Uterus (tissue), 4 donors: ENCODE results near the gene RNF144A. TPM values are rescaled to one million over a fixed set of nuclear protein-coding genes. Genes with fewer than 3 reads are reported as not detected.

Experiments
- DNase-seq, 2 donors: peaks; one replicate each; pipeline ENCODE4 v3.0.0-alpha.2; 2019 to 2020
- H3K27ac ChIP-seq, 2 donors: fragments of 200-600 bp; sonication (generic); 1 replicate in 1 of 2; 2 replicates in 1 of 2; pipeline ENCODE4 v1.5.1; 2016 to 2018
- H3K27me3 ChIP-seq, 2 donors: fragments of 200-600 bp; sonication (generic); one replicate each; pipeline ENCODE4 v1.5.1; 2018 to 2019; ENCODE audit warnings: control low read depth in 1 of 2
- H3K36me3 ChIP-seq, 2 donors: fragments of 200-600 bp; sonication (generic); one replicate each; pipeline ENCODE4 v1.5.1; 2019; ENCODE audit warnings: control low read depth in 1 of 2
- H3K4me1 ChIP-seq, 2 donors: fragments of 200-600 bp; sonication (generic); one replicate each; pipeline ENCODE4 v1.5.1; 2018 to 2019; ENCODE audit warnings: control low read depth in 1 of 2
- H3K4me3 ChIP-seq, 2 donors: fragments of 200-600 bp; sonication (generic); 1 replicate in 1 of 2; 2 replicates in 1 of 2; pipeline ENCODE4 v1.5.1; 2018 to 2019; ENCODE audit warnings: mild to moderate bottlenecking in 1 of 2
- H3K9me3 ChIP-seq, 2 donors: fragments of 200-600 bp; sonication (generic); one replicate each; pipeline ENCODE4 v1.5.1; 2019; ENCODE audit warnings: control low read depth in 1 of 2
- CTCF ChIP-seq, 4 experiments: fragments of 200-600 bp in 2 of 4; fragments of 450-650 bp in 2 of 4; sonication (generic) in 2 of 4; IDR thresholded peaks; one replicate each; pipeline ENCODE4 v1.5.1; 2016 to 2019; ENCODE audit warnings: antibody characterized with exemption in 4 of 4, mild to moderate bottlenecking in 2 of 4, moderate library complexity in 1 of 4
- POLR2A ChIP-seq, 2 donors: fragments of 450-650 bp; IDR thresholded peaks; one replicate each; pipeline ENCODE4 v1.6.1; 2016; ENCODE audit warnings: antibody characterized with exemption in 2 of 2, mild to moderate bottlenecking in 1 of 2, moderate library complexity in 1 of 2
- intact Hi-C: fragments of 100-400 bp; cut with DNase I; formaldehyde crosslinking; loops from one replicate; pipeline ENCODE4 v1.15.1; 2023; ENCODE audit warnings: low total_unique reads
- total RNA-seq, 4 donors: library from RNA; depleted of rRNA in 3 of 4; stranded (reverse); fragments of >200 nt in 3 of 4; gene quantifications; one replicate each; pipeline versions ENCODE4 v1.1.0 to v1.2.4, GENCODE V29; 2014 to 2023
- donor health status: DM: yes; HTN: yes; CAD: no.

RNF144A gene
- total RNA-seq, 4 donors from 2014 or later, result 22.5 to 103 (median 63.0) TPM

- Histone ChIP-seq H3K27me3 (no peaks in the 10 kb centered on the region), H3K27ac (no peak overlapping the region), H3K36me3 (no peaks in the 10 kb centered on the region), H3K4me1 (no peaks in the 10 kb centered on the region), H3K4me3 (no peak overlapping the region), H3K9me3 (no peaks in the 10 kb centered on the region)
- TF ChIP-seq CTCF (IDR thresholded peaks at IDR 0.05), result no peak
- no peak for TF ChIP-seq POLR2A (IDR thresholded peaks at IDR 0.05)
- no peak for DNase-seq
- intact Hi-C loops, result no loop called here
Measured at GRCh38 chr2:6966446-6966940, 49.3 kb downstream of the RNF144A start.

- H3K4me1 ChIP-seq, result no peaks in the 10 kb centered on the region
- H3K27ac ChIP-seq, result no peak overlapping the region
- H3K36me3 ChIP-seq, result no peaks in the 10 kb centered on the region
- intact Hi-C loops, result no loop called here
- no peaks in the 10 kb centered on the region for H3K9me3 ChIP-seq
- DNase-seq, result no peak
- no peak overlapping the region for H3K4me3 ChIP-seq
- H3K27me3 ChIP-seq, result no peaks in the 10 kb centered on the region
- TF ChIP-seq POLR2A (IDR thresholded peaks at IDR 0.05) (no peak), CTCF (IDR thresholded peaks at IDR 0.05) (no peak)
Measured at GRCh38 chr2:6967301-6967700, 50.1 kb downstream of the RNF144A start.

- Histone ChIP-seq H3K9me3 (no peaks in the 10 kb centered on the region), H3K27me3 (no peaks in the 10 kb centered on the region), H3K36me3 (no peaks in the 10 kb centered on the region), H3K27ac (no peak overlapping the region), H3K4me1 (no peaks in the 10 kb centered on the region), H3K4me3 (no peak overlapping the region)
- no peak for TF ChIP-seq POLR2A (IDR thresholded peaks at IDR 0.05)
- no peak for TF ChIP-seq CTCF (IDR thresholded peaks at IDR 0.05)
- no peak for DNase-seq
- intact Hi-C loops, result no loop called here
Measured at GRCh38 chr2:6968319-6969100, 51.3 kb downstream of the RNF144A start.

GRCh38 chr2:6970551-6970950, 53.3 kb downstream of the RNF144A start:
- H3K27ac ChIP-seq, result no peak overlapping the region
- peaks cover 0 to 4% of the 10 kb centered on the region in 2 donors for H3K4me1 ChIP-seq
- TF ChIP-seq POLR2A (IDR thresholded peaks at IDR 0.05) (no peak), CTCF (IDR thresholded peaks at IDR 0.05) (no peak)
- H3K9me3 ChIP-seq, result no peaks in the 10 kb centered on the region
- no peak overlapping the region for H3K4me3 ChIP-seq
- H3K36me3 ChIP-seq, result no peaks in the 10 kb centered on the region
- no peaks in the 10 kb centered on the region for H3K27me3 ChIP-seq
- intact Hi-C loops, result no loop called here
- no peak for DNase-seq

GRCh38 chr2:6970976-6971480, 53.8 kb downstream of the RNF144A start:
- DNase-seq, result no peak
- Histone ChIP-seq H3K36me3 (no peaks in the 10 kb centered on the region), H3K27me3 (no peaks in the 10 kb centered on the region), H3K4me1 (peaks cover 0 to 4% of the 10 kb centered on the region in 2 donors), H3K27ac (no peak overlapping the region), H3K9me3 (no peaks in the 10 kb centered on the region), H3K4me3 (no peak overlapping the region)
- intact Hi-C loops, result no loop called here
- TF ChIP-seq POLR2A (IDR thresholded peaks at IDR 0.05), result no peak
- TF ChIP-seq CTCF (IDR thresholded peaks at IDR 0.05), result no peak
